Stromal cell of bone marrow (primary cell): ENCODE measurements around the gene MRM1.
"Not testable (repeated sequence)": the region's sequence is repeated elsewhere in the genome, so short reads cannot be mapped to it uniquely, and the experiment has no call there.

Experiments used
- DNase-seq: peaks from one replicate; pipeline ENCODE4 v3.0.0-alpha.2; 2012; ENCODE audit warnings: low read depth

Gene MRM1

DNA sequence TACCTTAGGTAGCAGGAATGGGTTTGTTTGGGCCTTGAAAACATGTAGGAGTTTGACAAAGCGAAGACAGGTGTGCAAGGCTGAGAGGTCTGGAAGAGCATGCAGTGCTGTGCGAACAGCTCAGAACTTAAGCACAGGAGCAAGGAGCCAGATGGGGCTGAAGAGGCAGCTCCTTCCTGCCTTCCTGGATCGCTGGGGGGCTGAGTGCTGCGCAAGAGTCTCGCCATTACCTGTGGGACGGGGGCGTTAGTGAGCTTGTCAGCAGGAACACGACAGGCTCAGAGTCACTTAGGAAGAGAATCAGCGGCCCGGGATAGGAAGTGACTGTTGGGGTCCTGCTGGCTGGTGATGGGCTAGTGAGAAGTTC, 464 bp upstream of the MRM1 start:
- DNase-seq, result no peak

DNA sequence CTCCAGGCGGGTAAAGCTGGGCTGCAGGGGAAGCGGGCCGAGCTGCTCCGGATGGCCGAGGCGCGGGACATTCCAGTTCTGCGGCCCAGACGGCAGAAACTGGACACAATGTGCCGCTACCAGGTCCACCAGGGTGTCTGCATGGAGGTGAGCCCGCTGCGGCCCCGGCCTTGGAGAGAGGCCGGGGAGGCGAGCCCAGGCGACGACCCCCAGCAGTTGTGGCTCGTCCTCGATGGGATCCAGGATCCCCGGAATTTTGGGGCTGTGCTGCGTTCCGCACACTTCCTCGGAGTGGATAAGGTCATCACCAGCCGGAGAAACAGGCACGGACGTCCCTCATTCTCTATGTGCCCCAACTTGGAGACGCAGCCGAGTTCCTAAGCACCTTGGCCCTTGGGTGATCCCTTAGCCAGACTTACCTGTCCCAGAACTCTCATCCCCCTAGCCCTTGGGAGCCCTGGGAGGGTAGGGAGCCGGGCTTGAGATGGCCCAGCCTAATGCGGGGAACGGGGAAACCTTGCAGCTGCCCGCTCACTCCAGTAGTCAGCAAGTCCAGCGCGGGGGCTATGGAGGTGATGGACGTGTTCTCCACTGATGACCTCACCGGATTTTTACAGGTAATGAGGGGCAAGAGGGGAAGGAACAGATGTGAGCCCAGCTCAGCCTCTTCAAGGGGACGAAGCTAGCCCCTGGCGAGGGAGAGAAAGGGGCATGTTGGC, 806 bp downstream of the MRM1 start:
- no peak for DNase-seq

DNA sequence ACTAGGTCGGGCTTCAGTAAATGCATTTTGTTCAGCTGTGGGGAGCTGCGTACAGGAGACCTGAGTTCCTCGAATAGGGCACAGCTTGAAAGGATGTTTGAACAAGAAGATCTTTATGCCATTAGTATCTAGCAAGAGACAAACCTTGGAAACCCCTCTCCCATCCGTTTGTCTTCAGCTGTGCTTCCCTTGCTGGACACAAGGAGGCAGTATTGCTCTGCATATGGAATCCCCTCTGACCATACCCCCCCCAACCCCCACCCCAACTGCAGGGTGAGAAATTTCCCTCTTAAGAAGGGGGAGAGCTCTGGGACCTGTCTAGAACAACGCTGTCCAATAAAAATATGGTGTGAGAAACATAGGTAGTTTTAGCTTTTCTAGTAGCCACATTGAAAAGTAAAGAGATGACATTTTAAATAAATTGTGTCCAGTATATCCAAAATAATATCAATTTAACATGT, 1.6 kb downstream of the MRM1 start:
- DNase-seq, result peak; percentile 28

DNA sequence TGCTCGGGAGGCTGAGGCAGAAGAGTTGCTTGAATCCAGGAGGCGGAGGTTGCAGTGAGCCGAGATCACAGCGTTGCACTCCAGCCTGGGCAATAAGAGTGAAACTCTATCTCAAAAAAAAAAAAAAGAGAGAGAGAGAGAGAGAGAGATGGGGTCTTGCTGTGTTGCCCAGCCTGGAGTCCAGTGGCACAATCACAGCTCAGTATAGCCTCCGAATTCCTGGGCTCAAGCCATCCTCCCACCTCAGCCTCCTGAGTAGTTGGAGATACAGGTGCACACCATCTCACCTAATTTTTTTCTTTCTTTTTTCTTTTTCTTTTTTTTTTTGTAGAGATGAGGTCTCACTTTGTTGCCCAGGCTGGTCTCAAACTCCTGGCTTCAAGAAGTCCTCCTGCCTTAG, 3.6 kb downstream of the MRM1 start:
- not testable (repeated sequence) for DNase-seq

DNA sequence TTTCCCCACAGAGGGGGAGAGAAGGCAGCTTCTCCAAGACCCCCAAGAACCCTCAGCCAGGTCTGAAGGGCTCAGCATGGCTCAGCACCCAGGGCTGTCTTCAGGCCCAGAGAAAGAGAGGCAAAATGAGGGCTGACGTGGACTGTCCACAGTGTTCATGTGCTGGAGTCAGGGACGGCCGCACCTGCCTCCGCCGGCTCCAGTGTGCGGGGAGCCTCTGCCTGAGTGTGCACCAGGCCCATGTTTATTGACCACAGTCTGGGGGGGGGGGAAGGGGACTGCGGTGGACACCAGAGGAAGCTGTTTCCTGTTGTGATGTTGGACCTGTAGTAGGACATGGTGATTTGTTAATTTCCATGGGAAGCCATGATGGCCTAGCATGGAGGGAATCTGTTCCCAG, 6.9 kb downstream of the MRM1 start:
- no peak for DNase-seq

DNA sequence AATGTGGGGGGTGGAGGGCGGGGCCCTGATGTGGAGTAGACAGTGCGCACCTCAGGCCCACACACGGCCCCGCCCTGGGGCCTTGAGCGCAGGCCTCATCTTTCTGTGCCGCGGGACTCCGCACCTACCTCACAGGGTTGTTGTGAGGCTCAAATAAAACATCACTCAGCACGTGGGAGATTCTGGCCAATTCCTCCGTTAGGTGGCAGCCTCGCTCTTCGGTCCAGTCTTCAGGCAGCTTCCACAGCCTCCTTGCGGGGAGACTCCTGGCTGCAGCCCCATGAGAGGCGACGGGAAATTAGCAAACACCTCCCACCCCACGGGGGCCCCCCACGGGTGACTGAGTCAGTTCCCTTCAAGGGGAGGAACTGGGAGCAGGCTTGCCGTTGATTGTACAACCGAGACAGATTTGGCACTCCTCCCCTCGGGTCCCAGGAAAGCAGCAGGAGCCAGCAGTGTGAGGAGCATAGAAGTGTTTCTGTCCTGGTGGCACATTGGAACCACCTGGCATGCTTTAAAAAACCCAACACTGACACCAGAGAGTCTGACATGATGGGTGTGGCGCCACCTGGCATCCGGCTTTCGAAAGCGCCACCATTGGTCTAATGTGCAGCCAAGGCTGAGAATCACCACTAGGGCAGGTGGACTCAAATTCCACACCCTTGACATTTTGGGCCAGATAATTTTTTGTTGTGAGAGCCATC, 7.6 kb downstream of the MRM1 start:
- peak; percentile 51 for DNase-seq

DNA sequence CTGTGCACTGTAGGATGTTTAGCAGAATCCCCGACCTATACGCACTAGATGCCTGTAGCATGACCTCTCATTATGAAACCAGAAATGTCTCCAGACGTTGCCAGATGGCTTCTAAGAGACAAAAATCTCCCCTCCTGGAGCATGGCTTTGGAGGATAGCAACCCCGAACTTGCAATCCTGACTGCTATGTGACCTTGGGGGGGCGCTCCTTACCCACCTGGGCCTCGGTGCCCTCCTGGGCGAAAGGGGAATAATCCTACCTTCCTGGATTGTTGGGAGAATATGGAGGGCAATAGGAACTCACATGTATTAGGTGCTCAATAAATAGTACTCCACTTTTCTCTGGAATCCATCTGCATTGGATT, 8.1 kb downstream of the MRM1 start:
- DNase-seq, result no peak

DNA sequence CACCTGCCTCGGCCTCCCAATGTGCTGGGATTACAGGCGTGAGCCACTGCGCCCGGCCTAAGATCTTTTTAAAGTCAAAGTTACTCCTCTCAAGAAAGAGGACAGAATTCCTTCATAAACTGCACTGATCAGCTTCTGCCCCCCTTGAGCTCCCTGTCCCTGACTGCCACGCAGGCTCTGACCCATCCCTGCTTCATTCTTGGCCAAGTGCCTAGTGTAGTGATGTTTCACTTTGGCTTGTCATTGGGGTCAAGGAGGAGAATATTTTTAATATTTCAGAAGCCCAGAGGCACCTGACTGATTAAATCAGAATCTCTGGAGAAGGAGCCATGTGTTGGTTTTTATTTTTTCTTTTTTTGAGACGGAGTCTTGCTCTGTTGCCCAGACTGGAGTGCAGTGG, 9.1 kb downstream of the MRM1 start:
- DNase-seq, result no peak

DNA sequence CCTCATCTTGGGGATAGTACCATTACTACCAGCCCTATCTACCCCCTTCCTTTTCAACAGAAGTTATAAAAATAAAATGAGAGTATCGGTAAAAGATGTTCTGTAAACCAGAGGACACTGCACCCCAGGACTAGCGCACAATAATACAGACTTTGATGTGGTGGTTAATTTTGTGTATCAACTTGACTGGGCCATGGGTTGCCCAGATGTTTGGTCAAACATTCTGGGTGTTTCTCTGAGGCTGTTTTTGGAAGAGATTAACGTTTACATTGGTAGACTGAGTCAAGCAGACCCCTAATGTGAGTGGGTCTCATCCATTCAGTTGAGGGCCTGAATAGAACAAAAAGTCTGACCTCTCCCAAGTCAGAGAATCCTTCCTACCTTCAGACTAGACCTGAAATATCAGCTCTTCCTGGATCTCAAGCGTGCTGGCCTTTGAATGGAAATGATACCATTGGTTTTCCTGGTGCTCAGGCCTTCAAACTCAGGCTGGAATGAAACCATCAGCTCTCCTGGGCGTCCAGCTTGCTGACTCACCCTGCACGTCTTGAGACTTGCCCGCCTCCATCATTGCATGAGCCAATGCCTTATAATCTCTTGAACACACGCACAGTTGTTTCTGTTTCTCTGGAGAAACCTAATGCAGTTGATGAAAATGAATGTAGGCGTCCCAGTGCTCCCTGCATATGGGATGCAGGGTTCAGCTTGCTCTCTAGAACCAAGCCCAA, 10.1 kb downstream of the MRM1 start:
- peak; percentile 70 for DNase-seq

DNA sequence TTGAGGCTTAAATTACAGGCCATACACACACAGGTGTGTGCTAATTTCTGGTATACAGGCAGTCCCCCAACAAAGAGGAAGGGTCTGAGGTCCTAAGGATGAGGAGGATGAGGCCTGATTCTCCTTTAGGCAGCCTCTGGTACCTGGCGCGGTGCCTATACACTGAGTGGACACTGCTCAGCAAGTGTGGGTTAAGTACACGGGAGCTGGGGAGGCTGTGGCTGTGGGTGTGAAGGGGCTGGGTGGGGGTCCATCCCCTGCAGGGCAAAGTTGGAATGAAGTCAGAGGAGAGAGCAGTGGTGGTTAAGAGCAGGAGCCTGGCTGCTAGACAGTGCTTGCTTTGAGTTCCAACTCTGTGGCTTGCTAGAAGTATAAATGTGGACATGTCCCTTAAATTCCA, 10.9 kb downstream of the MRM1 start:
- no peak for DNase-seq

DNA sequence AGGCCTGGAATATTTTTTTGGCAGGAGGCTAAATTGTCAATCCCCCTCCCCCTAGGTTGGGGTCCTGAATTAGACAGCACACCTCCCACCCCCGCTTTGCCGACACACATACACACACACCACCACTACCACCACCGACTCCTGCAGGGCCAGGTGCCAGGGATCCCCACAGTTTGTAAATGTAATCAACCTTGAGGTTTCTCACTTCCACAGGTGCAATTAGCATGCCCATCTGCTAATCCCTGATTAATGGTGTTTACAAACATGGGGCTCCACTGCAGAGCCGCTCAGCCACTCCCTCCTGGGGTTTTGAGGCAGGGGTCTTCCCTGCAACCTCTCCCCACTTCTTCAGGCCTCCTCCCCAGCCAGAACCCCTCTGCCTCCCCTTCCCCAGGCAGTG, 11.8 kb downstream of the MRM1 start:
- DNase-seq, result no peak

DNA sequence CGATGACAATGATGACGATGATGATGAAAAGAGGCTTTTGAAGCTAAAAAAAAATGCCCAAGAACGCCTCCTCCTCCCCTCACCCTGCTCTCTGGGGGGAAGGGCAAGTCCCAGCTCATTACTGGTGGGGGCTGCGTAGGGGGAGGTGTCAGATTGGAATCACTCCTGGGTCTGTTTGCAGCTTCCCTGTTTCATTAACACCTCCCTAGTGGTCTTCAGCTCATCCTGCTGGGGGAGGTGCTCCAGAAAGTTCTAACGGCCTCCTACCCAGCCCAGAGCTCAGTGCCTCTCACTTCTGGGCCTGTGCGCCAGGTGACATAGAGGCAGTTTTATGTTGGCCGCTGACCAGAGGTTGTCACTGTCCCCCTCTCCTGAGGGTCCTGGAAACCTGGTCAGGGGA, 12.7 kb downstream of the MRM1 start:
- DNase-seq, result no peak

DNA sequence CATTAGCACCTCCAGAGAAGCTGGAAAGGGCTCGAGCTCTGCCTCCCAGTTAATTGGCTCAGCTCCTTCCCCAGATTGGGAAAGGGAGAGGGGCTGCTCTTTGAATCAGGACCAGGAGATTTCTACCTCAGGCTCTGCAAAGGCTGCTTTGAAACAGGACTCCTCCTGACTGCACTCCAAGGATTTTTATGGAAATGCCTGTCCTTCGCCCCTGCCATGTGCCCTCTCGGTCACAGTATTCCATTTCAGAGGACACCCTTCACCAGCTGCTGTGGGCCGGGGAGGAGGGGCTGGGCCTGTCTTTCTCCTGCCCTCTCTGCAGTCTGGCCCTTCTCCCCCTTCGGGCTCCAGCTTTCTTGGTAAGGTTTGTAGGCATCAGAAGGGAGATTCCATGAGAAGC, 13.6 kb downstream of the MRM1 start:
- no peak for DNase-seq

DNA sequence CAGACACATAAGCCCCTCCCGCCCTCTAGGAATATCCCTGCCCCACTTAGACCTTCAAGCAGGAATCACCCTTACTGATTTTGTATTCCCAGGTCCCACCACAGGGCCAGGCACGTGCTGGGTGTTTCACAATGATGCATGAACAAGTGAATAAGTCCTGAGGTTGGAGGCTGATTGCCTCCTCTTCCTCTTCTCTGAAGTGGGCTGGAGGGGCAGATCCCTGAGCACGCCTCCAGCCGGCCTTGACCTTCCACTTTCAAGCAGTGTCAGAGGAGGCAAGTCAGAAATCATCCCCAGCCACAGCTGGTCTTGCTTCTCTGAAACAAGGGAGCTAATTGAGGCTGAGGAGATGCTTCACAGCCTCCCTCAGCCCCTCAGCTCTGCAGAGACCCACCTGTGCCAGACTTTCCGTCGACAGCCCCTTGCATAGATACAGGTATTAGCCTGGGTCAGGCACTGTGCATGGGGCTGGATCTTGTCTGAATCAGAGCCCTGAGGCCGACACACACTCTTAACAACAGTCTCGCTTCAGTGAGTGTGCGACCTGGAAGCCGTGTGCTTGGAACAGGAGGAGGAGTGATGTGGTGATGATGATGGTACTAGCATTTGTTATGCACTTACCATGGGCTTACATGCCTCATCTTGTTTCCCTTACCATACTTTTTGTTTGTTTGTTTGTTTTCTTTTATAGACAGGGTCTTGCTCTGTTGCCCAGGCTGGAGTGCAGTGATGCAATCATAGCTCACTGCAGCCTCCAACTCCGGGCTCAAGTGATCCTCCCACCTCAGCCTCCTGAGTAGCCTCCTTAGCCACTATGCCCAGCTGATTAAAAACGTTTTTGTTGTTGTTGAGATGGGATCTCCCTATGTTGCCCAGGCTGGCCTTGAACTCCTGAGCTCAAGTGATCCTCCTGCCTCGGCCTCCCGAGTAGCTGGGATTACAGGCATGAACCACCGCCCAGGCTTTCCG, 15.0 kb downstream of the MRM1 start:
- DNase-seq, result no peak

DNA sequence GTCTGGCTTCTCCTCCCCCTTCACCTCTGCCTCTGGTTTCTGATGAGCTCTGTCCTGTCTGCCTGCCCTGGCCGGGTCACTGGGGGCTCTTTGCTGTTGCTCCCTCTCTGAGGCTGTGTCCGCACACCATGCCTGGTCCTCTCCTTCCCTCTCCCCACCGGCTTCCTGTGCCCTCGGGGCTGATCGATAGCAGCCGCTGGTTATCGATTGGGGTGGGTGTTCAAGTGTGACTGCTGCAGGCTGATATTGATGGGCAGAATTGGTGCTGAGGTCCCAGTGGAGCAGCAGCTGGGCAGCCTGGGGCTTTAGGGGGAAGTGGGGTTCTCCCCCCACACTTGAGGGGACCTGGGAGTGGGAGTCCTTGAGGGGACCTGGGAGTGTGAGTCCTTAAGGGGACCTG, 16.4 kb downstream of the MRM1 start:
- no peak for DNase-seq

DNA sequence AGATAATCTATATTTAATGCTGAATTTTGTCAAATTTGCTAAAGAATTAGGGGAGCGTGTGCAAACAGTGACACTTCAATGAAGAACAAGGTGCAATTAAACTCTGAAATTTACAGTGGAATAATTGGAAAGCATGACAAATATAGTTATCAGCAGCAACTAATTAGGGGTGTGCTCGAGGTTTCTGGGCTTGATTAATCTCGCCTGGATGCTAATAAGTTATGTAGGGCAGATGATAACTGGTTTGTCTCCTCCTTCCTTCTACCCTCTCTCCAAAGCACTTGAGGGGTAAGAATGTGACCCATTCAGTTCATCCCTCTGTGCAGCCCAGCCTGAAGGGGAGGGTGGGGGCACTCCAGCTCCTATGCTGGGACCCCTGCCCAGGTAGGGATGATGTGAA, 21.9 kb downstream of the MRM1 start:
- DNase-seq, result no peak

DNA sequence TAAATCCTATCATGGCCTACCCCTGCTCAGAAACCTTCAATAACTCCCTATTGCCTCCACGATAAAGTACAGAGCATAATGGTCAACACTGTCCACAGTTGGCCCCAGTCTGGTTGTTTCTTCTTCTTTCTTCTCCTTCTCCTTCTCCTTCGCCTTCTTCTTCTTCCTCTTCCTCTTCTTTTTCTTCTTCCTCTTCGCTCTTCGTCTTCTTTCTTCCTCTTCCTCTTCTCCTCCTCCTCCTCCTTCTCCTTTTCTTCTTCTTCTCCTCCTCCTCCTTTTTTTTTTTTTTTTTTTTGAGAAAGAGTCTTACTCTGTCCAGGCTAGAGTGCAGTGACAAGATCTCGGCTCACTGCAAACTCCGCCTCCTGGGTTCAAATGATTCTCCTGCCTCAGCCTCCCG, 23.8 kb downstream of the MRM1 start:
- no peak for DNase-seq

DNA sequence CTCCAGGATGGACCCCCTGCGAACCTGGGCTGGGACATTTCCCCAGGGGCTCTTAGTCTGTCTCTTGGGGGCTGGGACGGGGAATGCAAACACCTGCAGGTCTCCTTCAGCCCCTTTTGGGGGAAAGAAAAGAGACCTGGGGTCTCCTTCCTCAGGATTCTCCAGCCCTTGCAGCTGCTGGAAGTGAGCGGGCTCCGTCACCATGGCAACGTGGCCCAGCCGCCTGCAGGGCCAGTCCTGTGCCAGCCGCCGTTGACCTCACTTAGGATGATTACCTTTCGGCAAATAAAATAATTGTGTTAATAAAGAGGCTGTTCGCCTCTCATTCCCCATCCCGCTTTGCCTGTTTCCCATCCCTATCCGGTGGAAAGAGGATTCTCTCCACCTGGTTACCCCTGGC, 25.7 kb downstream of the MRM1 start:
- DNase-seq, result no peak

DNA sequence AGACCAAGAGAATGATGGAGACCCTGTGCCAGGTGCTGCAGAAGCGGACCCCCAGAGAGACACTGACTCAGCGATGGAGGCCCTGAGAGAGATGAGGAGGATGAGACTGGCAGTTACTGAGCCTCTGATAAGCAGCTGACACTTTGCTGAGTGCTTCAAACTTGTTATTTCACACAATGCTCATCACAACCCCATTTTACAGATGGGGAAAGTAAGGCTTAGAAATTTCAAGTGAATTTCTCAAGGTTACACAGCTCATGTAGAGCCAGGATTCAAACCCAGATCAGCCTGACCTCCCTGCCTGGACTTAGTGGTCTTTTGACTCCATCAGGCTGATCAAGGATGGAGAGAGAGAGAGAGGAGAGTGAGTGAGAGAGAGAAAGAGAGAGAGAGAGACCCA, 27.2 kb downstream of the MRM1 start:
- DNase-seq, result no peak

DNA sequence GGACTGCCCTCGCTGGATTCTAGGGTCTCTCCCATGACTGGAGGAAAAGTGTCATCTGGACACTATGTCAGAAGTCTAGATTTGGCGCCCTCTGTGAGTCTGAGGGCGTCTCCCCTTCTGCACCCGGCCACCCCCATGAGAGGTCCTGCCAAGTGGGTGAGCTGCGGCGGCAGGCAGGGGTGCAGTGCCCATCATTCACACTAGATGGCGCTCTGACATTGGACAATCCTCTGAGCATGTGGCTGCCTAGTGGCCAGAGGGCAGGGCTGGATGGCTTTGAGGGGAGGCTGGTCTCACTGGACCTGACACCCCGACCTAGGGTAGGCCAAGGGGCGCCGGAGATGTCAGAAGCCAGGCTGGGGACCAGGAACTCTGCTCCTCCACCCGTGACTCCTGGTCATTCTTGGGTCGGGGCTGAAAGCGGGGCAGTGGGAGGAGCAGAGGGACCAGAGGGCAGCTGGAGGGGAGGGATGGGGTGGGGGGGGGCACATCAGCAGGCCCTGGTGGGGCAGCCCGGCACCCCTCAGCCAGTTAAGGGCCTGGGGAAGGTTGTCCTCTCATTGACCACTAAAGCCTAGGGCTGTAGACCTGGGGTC, 28.0 kb downstream of the MRM1 start:
- DNase-seq, result peak; percentile 39

DNA sequence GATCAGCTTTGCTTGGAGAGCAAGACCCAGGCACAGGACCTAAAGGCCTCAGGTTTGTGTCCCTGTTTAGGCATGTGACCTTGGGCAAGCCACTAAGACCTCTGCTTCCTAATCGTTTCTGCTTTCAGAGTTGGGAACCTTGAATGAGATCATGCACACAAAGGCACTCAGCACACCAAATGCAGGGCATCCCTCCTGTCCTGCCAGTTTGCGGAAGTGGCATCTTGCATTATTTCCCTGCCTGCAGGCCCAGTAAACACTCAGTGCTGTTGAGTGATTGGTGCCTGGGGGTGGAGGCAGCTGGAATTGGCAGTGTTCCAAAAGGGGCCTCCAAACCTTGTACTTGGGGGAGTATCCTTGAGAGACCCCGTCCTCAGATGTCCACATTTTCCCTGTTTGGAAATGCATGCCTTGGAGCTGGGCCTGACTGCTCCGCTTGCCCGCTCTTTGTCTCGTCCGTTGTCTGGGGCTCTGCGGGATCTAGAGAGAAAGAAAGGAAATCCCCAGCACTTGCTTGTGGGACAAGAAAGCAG, 28.7 kb downstream of the MRM1 start:
- no peak for DNase-seq

DNA sequence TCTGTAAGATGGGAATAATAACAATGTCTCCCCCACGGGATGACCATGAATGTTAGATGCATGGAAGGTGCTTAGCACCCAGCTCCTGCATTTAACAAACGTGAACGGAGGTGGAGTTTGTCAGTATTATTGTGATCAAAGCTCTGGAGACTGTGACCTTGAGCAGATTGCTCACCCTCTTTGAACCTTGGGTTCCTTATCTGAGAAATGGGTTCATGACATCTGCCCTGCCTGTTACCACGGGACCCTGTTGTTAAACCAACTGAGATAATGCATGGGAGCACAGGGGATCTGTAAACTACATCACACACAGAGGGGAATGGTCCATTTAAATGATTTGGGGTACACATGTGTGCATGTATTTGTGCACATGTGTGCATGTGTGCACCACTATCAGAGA, 29.6 kb downstream of the MRM1 start:
- DNase-seq, result no peak
